Measurements from ENCODE around the gene CUX1.

The CUX1 gene

GRCh38 chr7:101860316-101861217 is 43.1 kb downstream of the CUX1 start:
- DNase-seq = no peak
- TF ChIP-seq EZH2 (IDR thresholded peaks at IDR 0.05; ENCODE audit: borderline replicate concordance, low read depth, low read length, severe bottlenecking) (no peak), CTCF (IDR thresholded peaks at IDR 0.05; ENCODE audit: borderline replicate concordance, extremely low read depth, low read length, poor library complexity, severe bottlenecking) (no peak)
- no peak for ATAC-seq (ENCODE audit: insufficient read depth, low read depth)
- Histone ChIP-seq H3K4me3 (ENCODE audit: low read depth in 1 of 2, low read length in 2 of 2) (no peak overlapping the region), H3K27ac (ENCODE audit: low read length) (peak overlapping the region; percentile 29; the same call in 1 of the 2 replicates), H3K4me2 (ENCODE audit: insufficient read depth, low read length) (no peak overlapping the region), H3K79me2 (ENCODE audit: insufficient read depth, low read length) (peaks cover 93% of the 10 kb centered on the region), H3K9ac (ENCODE audit: low read depth, low read length) (no peak overlapping the region), H3K4me1 (ENCODE audit: insufficient read depth, low read length) (peaks cover 23% of the 10 kb centered on the region), H4K20me1 (ENCODE audit: insufficient read depth, low read length) (peaks cover 64% of the 10 kb centered on the region), H3K36me3 (ENCODE audit: insufficient read depth, low read length) (peaks cover 14% of the 10 kb centered on the region), H3K9me3 (ENCODE audit: insufficient read depth, low read length, severe bottlenecking) (no peaks in the 10 kb centered on the region), H2AFZ (ENCODE audit: low read depth, low read length) (no peak overlapping the region), H3K27me3 (ENCODE audit: insufficient read depth, low read length, poor library complexity) (no peaks in the 10 kb centered on the region)

DNA sequence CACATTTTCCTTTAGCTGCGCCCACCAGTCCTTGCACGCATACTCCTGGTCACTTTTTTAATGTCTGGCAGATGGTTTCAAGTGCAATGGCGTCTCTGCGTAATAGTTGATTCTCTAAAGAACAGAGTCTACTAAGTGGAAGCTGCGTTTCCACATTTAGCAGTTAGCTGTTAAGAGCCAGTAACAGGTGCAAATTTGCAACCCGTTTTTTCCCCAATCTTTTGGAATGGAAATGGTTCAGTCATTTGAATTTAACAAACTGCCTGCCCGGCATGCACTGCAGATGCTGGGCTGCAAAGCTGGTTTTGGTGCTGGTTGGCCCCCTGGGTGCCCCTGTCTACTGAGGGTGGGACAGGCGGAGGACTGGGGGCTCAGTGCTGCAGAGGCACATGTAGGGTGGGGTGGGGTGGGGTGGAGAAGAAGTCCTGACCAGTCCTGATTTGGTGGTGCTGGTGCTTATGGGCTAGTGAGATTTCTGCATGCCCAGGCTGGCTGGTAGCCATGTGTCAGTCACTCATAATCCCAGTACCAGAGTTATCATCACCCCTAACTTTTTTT is 43.9 kb downstream of the CUX1 start:
- Histone ChIP-seq H4K20me1 (ENCODE audit: insufficient read depth, low read length) (peaks cover 71% of the 10 kb centered on the region), H3K27ac (ENCODE audit: low read length) (0 out of 2 replicates have a peak overlapping the region, but pooled peaks have one; percentile 29), H3K9ac (ENCODE audit: low read depth, low read length) (no peak overlapping the region), H3K27me3 (ENCODE audit: insufficient read depth, low read length, poor library complexity) (no peaks in the 10 kb centered on the region), H2AFZ (ENCODE audit: low read depth, low read length) (no peak overlapping the region), H3K79me2 (ENCODE audit: insufficient read depth, low read length) (peaks cover 97% of the 10 kb centered on the region), H3K4me1 (ENCODE audit: insufficient read depth, low read length) (peaks cover 15% of the 10 kb centered on the region), H3K4me2 (ENCODE audit: insufficient read depth, low read length) (no peak overlapping the region), H3K4me3 (ENCODE audit: low read depth in 1 of 2, low read length in 2 of 2) (no peak overlapping the region), H3K36me3 (ENCODE audit: insufficient read depth, low read length) (peaks cover 18% of the 10 kb centered on the region), H3K9me3 (ENCODE audit: insufficient read depth, low read length, severe bottlenecking) (no peaks in the 10 kb centered on the region)
- TF ChIP-seq CTCF (IDR thresholded peaks at IDR 0.05; ENCODE audit: borderline replicate concordance, extremely low read depth, low read length, poor library complexity, severe bottlenecking) = no peak
- no peak for TF ChIP-seq EZH2 (IDR thresholded peaks at IDR 0.05; ENCODE audit: borderline replicate concordance, low read depth, low read length, severe bottlenecking)
- ATAC-seq (ENCODE audit: insufficient read depth, low read depth) = no peak
- no peak for DNase-seq

DNA sequence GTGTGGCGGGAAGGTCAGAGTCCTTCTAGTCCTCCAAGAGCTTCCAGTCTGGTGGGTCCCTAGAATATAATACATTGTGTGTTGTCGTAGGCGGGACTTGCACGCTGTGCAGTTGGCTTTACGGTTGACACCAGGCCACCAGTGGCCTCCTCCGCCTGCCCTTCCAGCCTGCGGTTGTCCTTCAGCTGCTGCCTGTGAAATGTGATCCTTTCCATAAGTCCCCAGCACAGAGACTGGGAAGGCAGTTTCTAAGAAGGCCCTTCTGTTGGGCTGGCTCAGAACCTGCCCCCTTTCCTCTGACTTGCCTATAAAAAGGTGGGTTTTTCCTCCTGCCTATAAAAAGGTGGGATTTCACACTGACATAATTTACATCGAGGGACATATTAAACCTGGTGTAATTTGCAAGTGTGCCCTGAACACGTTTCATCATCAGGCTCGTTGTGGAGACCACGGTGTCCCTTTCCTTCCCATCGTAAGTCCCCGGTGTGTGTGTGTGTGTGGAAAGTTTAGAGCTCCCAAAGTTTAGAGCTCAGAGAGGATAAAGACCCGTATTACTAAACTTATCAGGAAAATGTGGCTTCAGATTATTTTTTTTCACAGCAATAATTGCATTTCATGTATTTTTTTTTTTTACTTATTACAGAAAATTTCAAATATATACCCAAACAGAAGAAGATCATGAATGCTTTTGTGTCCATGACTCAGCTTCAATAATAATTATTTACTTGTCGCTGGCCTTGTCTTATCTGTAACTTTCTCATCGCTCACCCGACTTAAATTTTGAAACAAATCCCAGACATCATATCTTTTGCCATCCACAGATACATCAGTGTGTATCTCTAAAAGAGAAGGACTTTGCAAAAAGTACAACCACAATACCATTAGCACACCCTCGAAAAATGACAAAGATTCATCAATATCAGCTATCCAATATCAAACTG is 45.1 kb downstream of the CUX1 start:
- Histone ChIP-seq H3K9me3 (ENCODE audit: insufficient read depth, low read length, severe bottlenecking) (no peaks in the 10 kb centered on the region), H4K20me1 (ENCODE audit: insufficient read depth, low read length) (peaks cover 74% of the 10 kb centered on the region), H3K4me3 (ENCODE audit: low read depth in 1 of 2, low read length in 2 of 2) (no peak overlapping the region), H3K79me2 (ENCODE audit: insufficient read depth, low read length) (peaks cover 100% of the 10 kb centered on the region), H2AFZ (ENCODE audit: low read depth, low read length) (no peak overlapping the region), H3K9ac (ENCODE audit: low read depth, low read length) (no peak overlapping the region), H3K4me2 (ENCODE audit: insufficient read depth, low read length) (no peak overlapping the region), H3K36me3 (ENCODE audit: insufficient read depth, low read length) (peaks cover 18% of the 10 kb centered on the region), H3K27ac (ENCODE audit: low read length) (no peak overlapping the region), H3K27me3 (ENCODE audit: insufficient read depth, low read length, poor library complexity) (no peaks in the 10 kb centered on the region), H3K4me1 (ENCODE audit: insufficient read depth, low read length) (peaks cover 3% of the 10 kb centered on the region)
- no peak for DNase-seq
- TF ChIP-seq EZH2 (IDR thresholded peaks at IDR 0.05; ENCODE audit: borderline replicate concordance, low read depth, low read length, severe bottlenecking) (no peak), CTCF (IDR thresholded peaks at IDR 0.05; ENCODE audit: borderline replicate concordance, extremely low read depth, low read length, poor library complexity, severe bottlenecking) (no peak)
- ATAC-seq (ENCODE audit: insufficient read depth, low read depth) = no peak
